HG03159 (cell line): Measurements from ENCODE around the gene ARPIN.
A peak's percentile ranks its signal among the peaks of the same experiment; 100 is the strongest.
"Not testable (repeated sequence)": the region's sequence is repeated elsewhere in the genome, so short reads cannot be mapped to it uniquely, and the experiment has no call there.

Experiments
- ATAC-seq: cut with Tn5 transposase; IDR thresholded peaks from one replicate; pipeline ENCODE4 v1.9.1; 2021; ENCODE audit warnings: mild to moderate bottlenecking, moderate library complexity; ENCODE audit not compliant: unreplicated experiment

Gene ARPIN

DNA sequence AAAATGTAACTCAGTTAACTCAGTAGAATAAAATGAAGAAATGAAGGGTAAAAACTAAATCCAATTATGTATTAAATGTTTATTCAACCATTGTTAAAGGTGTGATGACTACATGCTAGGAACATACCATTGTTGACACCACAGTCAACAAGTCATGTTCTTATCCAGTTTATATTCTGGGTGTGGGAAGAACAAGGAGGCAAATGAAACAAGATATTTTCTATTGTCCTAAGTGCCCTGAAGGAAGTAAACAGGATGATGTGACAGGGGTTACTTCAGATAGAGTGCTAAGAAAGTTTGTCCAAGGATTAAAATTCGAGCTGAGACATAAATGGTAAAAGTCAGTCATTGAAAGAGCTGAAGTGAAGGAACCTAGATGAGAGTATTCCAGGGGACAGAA lies 32.0 kb downstream of the ARPIN start:
- ATAC-seq: no peak

GRCh38 chr15:89878323-89878722 lies 34.4 kb downstream of the ARPIN start:
- ATAC-seq: no peak

DNA sequence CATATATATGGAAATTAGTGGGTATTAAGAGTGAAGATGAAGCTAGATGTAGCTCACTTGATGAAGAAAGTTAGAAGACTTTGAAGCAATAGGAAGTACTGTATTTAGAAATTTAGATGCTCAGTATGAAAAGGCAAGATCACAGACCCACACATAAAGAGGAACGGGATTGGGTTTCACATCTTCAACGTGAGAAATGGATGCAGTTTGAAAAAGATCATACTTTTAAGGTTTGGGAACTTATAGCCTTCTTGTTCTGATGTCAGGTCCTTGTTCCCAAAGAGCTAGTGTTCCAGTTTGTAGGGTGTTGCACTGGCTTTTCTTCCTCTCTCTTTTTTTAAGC lies 35.7 kb downstream of the ARPIN start:
- ATAC-seq: no peak

GRCh38 chr15:89876396-89877082 lies 36.2 kb downstream of the ARPIN start:
- no peak for ATAC-seq

DNA sequence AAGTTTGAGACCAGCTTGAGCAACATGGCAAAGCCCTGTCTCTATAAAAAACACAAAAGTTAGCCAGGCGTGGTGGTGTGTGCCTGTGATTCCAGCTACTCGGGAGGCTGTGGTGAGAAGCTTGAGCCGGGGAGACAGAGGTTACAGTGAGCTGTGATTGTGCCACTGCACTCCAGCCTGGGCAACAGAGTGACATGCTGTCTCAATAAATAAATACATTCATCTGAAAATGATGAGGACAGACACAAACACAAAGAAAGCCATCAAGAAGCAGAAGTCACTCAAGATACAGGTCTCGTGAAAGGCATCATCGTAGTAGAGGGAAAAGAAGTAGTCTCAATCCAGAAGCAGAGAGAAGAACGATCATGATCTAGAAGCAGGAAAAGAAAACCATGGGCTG lies 37.0 kb downstream of the ARPIN start:
- no peak for ATAC-seq

DNA sequence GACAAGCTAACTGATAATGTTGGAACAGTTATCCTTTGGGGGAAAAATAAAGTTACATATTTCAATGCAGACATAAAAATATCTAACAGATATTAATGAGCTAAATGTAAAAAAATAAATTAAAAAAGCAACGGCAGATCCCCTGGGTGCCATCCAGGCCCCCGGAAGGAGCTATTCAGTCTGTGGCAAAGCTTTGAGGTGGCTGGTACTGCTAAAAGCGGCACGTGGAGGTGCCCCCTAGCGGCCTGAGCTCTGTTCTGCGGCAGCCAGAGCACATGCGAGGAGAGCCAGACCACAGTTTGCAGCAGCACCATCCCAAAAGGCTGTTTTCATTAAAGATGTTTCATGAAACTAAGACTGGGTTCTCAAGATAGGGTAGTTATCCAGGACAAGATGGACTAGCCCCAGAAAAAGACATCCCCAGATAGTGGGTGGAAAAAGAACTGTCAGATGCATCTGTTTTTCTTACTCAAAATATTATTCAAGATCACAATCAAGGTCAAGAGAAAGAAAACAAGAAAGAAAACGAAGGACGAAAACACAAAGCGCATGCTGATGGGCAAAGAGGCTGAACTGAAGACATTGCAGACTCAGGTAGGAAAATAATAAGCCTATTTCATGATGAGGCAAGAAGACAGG lies 37.7 kb downstream of the ARPIN start:
- peak; percentile 84 for ATAC-seq

DNA sequence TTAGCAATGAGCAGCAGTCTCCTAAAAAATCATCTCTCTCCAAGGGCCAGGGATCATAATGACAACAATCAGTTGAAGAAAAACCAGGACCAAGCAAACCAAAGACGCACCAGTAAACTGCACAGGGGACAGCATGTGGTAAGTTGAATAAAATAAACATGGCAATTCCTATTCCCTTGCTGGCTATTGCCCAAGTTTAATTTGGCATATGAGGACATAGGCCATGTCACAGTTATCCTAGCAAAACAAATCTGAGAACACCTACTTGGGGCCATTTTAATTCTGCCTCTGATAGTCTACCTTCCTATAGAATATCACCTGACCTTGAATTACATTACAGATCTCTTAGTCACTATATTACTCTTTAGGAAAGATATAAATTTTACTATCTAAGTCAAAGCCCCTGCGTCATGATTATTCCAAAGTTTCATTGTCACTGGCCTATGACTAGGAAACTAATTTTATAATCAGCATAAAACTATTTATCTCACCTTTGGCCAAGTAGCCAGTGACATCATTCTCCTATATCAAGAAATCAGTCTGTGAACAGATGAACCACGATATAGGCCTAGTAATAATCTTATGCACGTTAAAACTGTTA lies 42.0 kb downstream of the ARPIN start:
- no peak for ATAC-seq

- ATAC-seq: no peak
Measured at GRCh38 chr15:89870006-89870405, 42.7 kb downstream of the ARPIN start.

DNA sequence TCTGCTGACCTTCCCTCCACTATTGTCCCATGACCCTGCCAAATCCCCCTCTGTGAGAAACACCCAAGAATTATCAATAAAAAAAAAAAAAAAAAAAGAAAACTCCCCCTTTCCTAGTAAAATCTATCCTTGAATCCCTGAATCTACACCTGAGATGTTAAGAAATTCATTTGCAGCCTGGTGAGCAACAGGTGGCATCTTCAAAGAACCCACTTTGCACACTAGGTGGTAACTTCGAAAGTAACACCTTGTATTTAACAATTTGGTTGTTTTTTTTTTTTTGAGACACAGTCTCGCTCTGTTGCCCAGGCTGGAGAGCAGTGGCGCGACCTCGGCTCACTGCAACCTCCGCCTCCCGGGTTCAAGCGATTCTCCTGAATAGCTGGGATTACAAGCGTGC lies 43.3 kb downstream of the ARPIN start:
- not testable (repeated sequence) for ATAC-seq

DNA sequence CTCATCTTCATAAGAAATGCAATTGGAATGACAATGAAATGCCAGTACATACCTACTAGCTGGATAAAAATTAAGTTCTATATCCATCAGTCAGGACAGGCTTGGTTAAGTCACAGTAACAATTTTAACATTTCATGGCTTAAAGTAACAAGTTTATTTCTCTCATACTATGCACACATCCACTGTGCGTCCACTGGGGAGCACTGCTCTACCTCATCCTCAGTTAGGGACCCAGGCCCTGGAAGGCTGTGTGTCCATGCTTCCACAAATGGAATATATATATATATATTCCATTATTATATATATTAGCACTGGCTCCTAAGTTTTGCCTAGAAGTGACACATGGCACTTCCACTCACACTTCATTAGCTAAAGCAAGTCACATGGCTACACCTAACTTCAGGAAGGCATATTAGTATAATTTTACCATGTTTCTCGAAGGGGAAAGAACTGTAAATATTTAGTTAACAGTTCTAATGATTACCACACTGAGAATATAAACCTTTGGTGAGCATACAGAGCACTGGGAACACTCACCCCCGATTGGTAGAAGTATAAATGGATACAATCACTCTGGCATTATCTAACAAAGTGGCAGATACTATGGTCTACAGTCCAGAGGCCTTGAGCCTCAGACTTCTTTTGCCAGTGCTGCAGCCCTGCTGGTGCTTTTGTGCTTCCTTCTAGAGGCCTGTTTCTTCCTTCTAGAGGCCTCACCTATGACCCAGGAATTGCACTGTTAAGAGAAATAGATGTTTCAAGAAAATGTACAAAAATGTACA lies 47.6 kb downstream of the ARPIN start:
- ATAC-seq: no peak

- no peak for ATAC-seq
Measured at GRCh38 chr15:89863918-89864317, 48.8 kb downstream of the ARPIN start.

GRCh38 chr15:89860891-89861290 lies 51.9 kb downstream of the ARPIN start:
- no peak for ATAC-seq

- ATAC-seq: no peak
Measured at GRCh38 chr15:89860431-89860830, 52.3 kb downstream of the ARPIN start.

- no peak for ATAC-seq
Measured at GRCh38 chr15:89858661-89859458, 53.9 kb downstream of the ARPIN start.

DNA sequence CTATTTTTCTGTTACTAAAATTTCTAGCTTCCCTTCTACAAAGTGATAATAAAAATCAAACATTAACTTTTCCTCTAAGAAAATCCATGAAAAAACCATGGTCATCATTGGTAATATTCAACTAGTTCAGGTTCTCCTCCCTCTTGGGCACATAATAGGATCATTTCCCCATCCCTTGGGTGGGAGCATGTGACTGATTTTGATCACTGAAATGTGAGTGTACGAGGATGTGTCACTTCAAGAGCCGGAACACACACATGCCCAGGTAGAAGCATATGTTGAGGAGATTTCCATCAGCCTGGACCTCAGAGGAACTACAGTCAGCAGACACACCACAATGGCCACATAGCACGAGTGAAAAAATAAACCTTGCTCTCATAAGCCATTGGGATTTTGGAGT lies 55.1 kb downstream of the ARPIN start:
- no peak for ATAC-seq

DNA sequence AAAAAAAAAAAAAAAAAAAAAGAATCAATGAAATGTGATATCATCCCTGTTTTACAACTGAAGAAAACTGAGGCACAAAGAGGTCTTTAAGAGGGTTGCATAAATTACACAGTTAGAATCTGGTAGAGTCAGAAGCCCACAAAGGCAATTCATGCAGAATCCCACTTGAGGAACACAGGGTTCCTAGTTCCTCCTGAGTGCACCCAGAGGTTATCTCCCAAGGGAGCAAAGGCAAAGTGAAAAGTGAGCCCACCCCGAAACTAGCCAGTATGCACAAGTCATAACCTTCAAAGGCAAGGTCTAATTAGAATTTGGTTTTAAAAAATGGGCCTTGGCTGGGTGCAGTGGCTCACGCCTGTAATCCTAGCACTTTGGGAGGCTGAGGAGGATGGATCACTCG lies 56.8 kb downstream of the ARPIN start:
- ATAC-seq: no peak

DNA sequence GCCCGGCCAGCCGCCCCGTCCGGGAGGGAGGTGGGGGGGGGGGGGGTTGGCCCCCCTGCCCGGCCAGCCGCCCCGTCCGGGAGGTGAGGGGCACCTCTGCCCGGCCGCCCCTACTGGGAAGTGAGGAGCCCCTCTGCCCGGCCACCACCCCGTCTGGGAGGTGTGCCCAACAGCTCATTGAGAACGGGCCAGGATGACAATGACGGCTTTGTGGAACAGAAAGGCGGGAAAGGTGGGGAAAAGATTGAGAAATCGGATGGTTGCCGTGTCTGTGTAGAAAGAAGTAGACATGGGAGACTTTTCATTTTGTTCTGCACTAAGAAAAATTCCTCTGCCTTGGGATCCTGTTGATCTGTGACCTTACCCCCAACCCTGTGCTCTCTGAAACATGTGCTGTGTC lies 57.9 kb downstream of the ARPIN start:
- ATAC-seq: not testable (repeated sequence)

DNA sequence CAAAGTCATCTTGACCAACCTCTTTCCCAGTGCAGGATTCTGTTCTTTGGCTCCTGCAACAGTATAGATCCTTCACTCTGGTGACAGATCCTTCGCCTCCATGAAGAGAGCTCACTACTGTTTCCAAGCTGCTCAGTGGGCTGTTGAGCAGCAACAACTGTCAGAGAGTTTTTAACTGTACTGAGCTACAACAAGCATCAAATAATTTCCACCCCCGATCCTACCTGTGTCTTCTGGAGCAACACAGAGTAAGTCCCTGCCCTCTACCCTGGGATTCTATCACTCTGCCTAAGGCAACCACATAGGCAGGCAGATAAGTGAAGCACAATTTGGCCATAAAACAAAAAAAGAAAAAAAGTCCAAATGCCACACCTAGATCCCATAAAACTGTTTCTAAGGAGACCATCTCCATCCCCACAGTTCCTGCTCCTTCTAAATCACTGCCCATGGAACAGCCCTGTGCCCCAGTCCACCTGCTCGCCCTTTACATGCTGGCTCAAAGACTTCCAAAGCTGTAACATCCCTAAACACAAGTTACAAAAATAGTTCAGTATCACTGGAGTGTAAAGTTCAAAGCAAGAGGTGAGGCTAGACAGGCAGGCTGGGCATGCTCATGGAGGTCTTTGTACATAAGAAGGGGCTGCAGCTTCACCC lies 60.3 kb downstream of the ARPIN start:
- no peak for ATAC-seq

- peak; percentile 76 for ATAC-seq
Measured at GRCh38 chr15:89851673-89852341, 60.9 kb downstream of the ARPIN start.

GRCh38 chr15:89848970-89849292 lies 63.8 kb downstream of the ARPIN start:
- no peak for ATAC-seq
